Liver (tissue), 9 donors: ENCODE data around the gene PNPLA2. TPM values are rescaled to one million over a fixed set of nuclear protein-coding genes. Genes with fewer than 3 reads are reported as not detected.

Source experiments
- DNase-seq: peaks from one replicate; pipeline ENCODE4 v3.0.0-alpha.2; 2017; ENCODE audit warnings: low spot score
- H3K27ac ChIP-seq, 2 donors: one replicate each; pipeline ENCODE4 v1.7.0; 2013; ENCODE audit warnings: inconsistent platforms in 2 of 2, low read length in 2 of 2, control low read depth in 1 of 2, low read depth in 1 of 2, mild to moderate bottlenecking in 1 of 2
- H3K27me3 ChIP-seq, 4 donors: one replicate each; pipeline versions ENCODE4 v1.6.1 to v1.7.0; 2013; ENCODE audit warnings: low read length in 3 of 4, inconsistent platforms in 1 of 4, mild to moderate bottlenecking in 1 of 4, moderate library complexity in 1 of 4; ENCODE audit not compliant: control insufficient read depth in 4 of 4, insufficient read depth in 4 of 4
- H3K36me3 ChIP-seq, 4 donors: one replicate each; pipeline versions ENCODE4 v1.6.1 to v1.7.0; 2013; ENCODE audit warnings: low read length in 3 of 4, mild to moderate bottlenecking in 3 of 4, low read depth in 1 of 4, moderate library complexity in 1 of 4; ENCODE audit not compliant: control insufficient read depth in 4 of 4, insufficient read depth in 3 of 4
- H3K4me1 ChIP-seq, 4 donors: one replicate each; pipeline versions ENCODE4 v1.6.1 to v1.7.0; 2013; ENCODE audit warnings: low read length in 3 of 4, mild to moderate bottlenecking in 3 of 4, moderate library complexity in 1 of 4; ENCODE audit not compliant: control insufficient read depth in 4 of 4, insufficient read depth in 4 of 4
- H3K4me3 ChIP-seq, 3 donors: one replicate each; pipeline versions ENCODE4 v1.6.1 to v1.7.0; 2013; ENCODE audit warnings: low read length in 3 of 3, control low read depth in 1 of 3, low read depth in 1 of 3, mild to moderate bottlenecking in 1 of 3
- H3K9ac ChIP-seq, 2 donors: one replicate each; pipeline ENCODE4 v1.7.0; 2013; ENCODE audit warnings: low read length in 2 of 2, mild to moderate bottlenecking in 2 of 2, moderate library complexity in 2 of 2, control low read depth in 1 of 2, low read depth in 1 of 2
- H3K9me3 ChIP-seq, 4 donors: one replicate each; pipeline versions ENCODE4 v1.6.1 to v1.7.0; 2013; ENCODE audit warnings: low read length in 3 of 4; ENCODE audit not compliant: control insufficient read depth in 4 of 4
- ATF3 ChIP-seq: IDR thresholded peaks from 2 replicates; pipeline ENCODE4 v1.6.1; 2016; ENCODE audit warnings: antibody characterized with exemption
- CTCF ChIP-seq: fragments of 150-350 bp; IDR thresholded peaks from 2 replicates; pipeline ENCODE4 v1.5.1; 2017; ENCODE audit warnings: improper control_type of control experiment, low read depth, low read length; ENCODE audit not compliant: missing input control
- EGR1 ChIP-seq, 2 donors: IDR thresholded peaks; 2 replicates each; pipeline ENCODE4 v1.6.1; 2016 to 2018; ENCODE audit warnings: antibody characterized with exemption in 2 of 2, low read depth in 2 of 2
- FOXA1 ChIP-seq: IDR thresholded peaks from 2 replicates; pipeline ENCODE4 v1.6.1; 2016; ENCODE audit warnings: antibody characterized with exemption
- FOXA2 ChIP-seq: IDR thresholded peaks from 2 replicates; pipeline ENCODE4 v1.6.1; 2016; ENCODE audit warnings: antibody characterized with exemption
- GABPA ChIP-seq, 2 donors: IDR thresholded peaks in 1 of 2; conservative IDR thresholded peaks in 1 of 2; 2 replicates each; pipeline ENCODE4 v1.6.1; 2016; ENCODE audit warnings: antibody characterized with exemption in 2 of 2, mild to moderate bottlenecking in 1 of 2, moderate library complexity in 1 of 2
- HNF4A ChIP-seq, 2 donors: conservative IDR thresholded peaks; 2 replicates each; pipeline ENCODE4 v1.6.1; 2016; ENCODE audit warnings: antibody characterized with exemption in 2 of 2, mild to moderate bottlenecking in 2 of 2
- HNF4G ChIP-seq: IDR thresholded peaks from 2 replicates; pipeline ENCODE4 v1.6.1; 2016; ENCODE audit warnings: antibody characterized with exemption
- MAX ChIP-seq: IDR thresholded peaks from 2 replicates; pipeline ENCODE4 v1.6.1; 2016; ENCODE audit warnings: antibody characterized with exemption
- RAD21 ChIP-seq, 2 donors: IDR thresholded peaks; 2 replicates each; pipeline ENCODE4 v1.6.1; 2016; ENCODE audit warnings: antibody characterized with exemption in 2 of 2, mild to moderate bottlenecking in 2 of 2
- REST ChIP-seq: IDR thresholded peaks from 2 replicates; pipeline ENCODE4 v1.6.1; 2016; ENCODE audit warnings: antibody characterized with exemption, mild to moderate bottlenecking
- RXRA ChIP-seq, 2 donors: IDR thresholded peaks; 2 replicates each; pipeline ENCODE4 v1.6.1; 2017 to 2018; ENCODE audit warnings: antibody characterized with exemption in 2 of 2, mild to moderate bottlenecking in 1 of 2
- SP1 ChIP-seq: IDR thresholded peaks from 2 replicates; pipeline ENCODE4 v1.6.1; 2018; ENCODE audit warnings: antibody characterized with exemption, mild to moderate bottlenecking
- TAF1 ChIP-seq: conservative IDR thresholded peaks from 2 replicates; pipeline ENCODE4 v1.6.1; 2016; ENCODE audit warnings: antibody characterized with exemption, mild to moderate bottlenecking
- YY1 ChIP-seq: IDR thresholded peaks from 2 replicates; pipeline ENCODE4 v1.6.1; 2016; ENCODE audit warnings: antibody characterized with exemption, mild to moderate bottlenecking
- ZBTB33 ChIP-seq: IDR thresholded peaks from 2 replicates; pipeline ENCODE4 v1.6.1; 2016; ENCODE audit warnings: antibody characterized with exemption
- WGBS: extraction: QIAGEN DNeasy Blood & Tissue Kit; methylation state at CpG from one replicate; pipeline ENCODE4 v1.1.7; 2013; 5-methylcytosine and 5-hydroxymethylcytosine counted together
- polyA plus RNA-seq, 2 donors: library from polyadenylated mRNA; stranded (reverse) in 1 of 2; unstranded in 1 of 2; fragments of 200-250 nt in 1 of 2; fragments of >200 nt in 1 of 2; fragmentation: Nextera tagmentation in 1 of 2; extraction: Ambion mirVana in 1 of 2; gene quantifications; one replicate each; pipeline versions ENCODE4 v1.2.1 to v1.2.3, GENCODE V29; 2013 to 2015
- total RNA-seq, 2 donors: library from RNA; depleted of rRNA; stranded (reverse); fragments of >200 nt; gene quantifications; one replicate each; pipeline ENCODE4 v1.2.3, GENCODE V29; 2014
- donor health status: healthy.
- donor health status: healthy.
- donor health status: healthy.
- donor health status: healthy.
- donor health status: healthy.

The PNPLA2 gene
- total and polyA plus RNA-seq, 4 donors, result 13.7 to 58.9 (median 27.2) TPM

- no peak for DNase-seq
- H3K27me3 ChIP-seq, result no peaks in the 10 kb centered on the region
- H3K27ac ChIP-seq, result no peak overlapping the region
- H3K36me3 ChIP-seq, result peaks cover 0 to 6% (median 2%) of the 10 kb centered on the region in 4 donors
- WGBS, result 87% methylated on average over 24 of the region's 24 CpGs
- no peaks in the 10 kb centered on the region for H3K9me3 ChIP-seq
- TF ChIP-seq ATF3, result no peak
- TF ChIP-seq YY1, result no peak
- TF ChIP-seq GABPA (IDR thresholded peaks at IDR 0.05 in 1 of 2, conservative IDR thresholded peaks at IDR 0.05 in 1 of 2), result no peak
- peaks cover 0 to 6% (median under 1%) of the 10 kb centered on the region in 4 donors for H3K4me1 ChIP-seq
- no peak overlapping the region for H3K9ac ChIP-seq
- H3K4me3 ChIP-seq, result no peak overlapping the region
Observed at GRCh38 chr11:786235-787083, 32.3 kb upstream of the PNPLA2 start.

GRCh38 chr11:787084-787675 is 31.5 kb upstream of the PNPLA2 start:
- H3K9ac ChIP-seq, result no peak overlapping the region
- no peak for DNase-seq
- H3K27ac ChIP-seq, result no peak overlapping the region
- H3K9me3 ChIP-seq, result no peaks in the 10 kb centered on the region
- TF ChIP-seq HNF4A (conservative IDR thresholded peaks at IDR 0.05), result no peak
- no peak for TF ChIP-seq EGR1 (IDR thresholded peaks at IDR 0.05; ENCODE audit: low read depth in 2 of 2)
- no peak for TF ChIP-seq TAF1
- no peak for TF ChIP-seq RAD21 (IDR thresholded peaks at IDR 0.05)
- TF ChIP-seq GABPA (IDR thresholded peaks at IDR 0.05 in 1 of 2, conservative IDR thresholded peaks at IDR 0.05 in 1 of 2), result no peak
- TF ChIP-seq ZBTB33, result no peak
- no peak for TF ChIP-seq FOXA2
- TF ChIP-seq REST, result no peak
- TF ChIP-seq CTCF, result no peak
- no peak for TF ChIP-seq SP1
- no peak for TF ChIP-seq FOXA1
- TF ChIP-seq RXRA (IDR thresholded peaks at IDR 0.05), result no peak
- TF ChIP-seq HNF4G, result no peak
- TF ChIP-seq MAX, result no peak
- TF ChIP-seq ATF3, result no peak
- H3K4me1 ChIP-seq, result peaks cover 0 to 6% (median under 1%) of the 10 kb centered on the region in 4 donors
- H3K27me3 ChIP-seq, result no peaks in the 10 kb centered on the region
- peaks cover 0 to 8% (median 5%) of the 10 kb centered on the region in 4 donors for H3K36me3 ChIP-seq
- WGBS, result 89% methylated on average over 24 of the region's 24 CpGs
- no peak overlapping the region for H3K4me3 ChIP-seq
